C4-2B (cell line): ENCODE results near the gene ECSCR.
"Not testable (repeated sequence)": the region's sequence is repeated elsewhere in the genome, so short reads cannot be mapped to it uniquely, and the experiment has no call there.

ENCODE experiments used
- ZFX ChIP-seq: fragments of 450-650 bp; IDR thresholded peaks from 2 replicates; pipeline ENCODE4 v1.6.1; 2017
- TF ChIP-seq, protein P1 (sequence below): fragments of 450-650 bp; conservative IDR thresholded peaks from 2 replicates; pipeline ENCODE4 v1.5.1; 2017; ENCODE audit warnings: mild to moderate bottlenecking

DNA sequence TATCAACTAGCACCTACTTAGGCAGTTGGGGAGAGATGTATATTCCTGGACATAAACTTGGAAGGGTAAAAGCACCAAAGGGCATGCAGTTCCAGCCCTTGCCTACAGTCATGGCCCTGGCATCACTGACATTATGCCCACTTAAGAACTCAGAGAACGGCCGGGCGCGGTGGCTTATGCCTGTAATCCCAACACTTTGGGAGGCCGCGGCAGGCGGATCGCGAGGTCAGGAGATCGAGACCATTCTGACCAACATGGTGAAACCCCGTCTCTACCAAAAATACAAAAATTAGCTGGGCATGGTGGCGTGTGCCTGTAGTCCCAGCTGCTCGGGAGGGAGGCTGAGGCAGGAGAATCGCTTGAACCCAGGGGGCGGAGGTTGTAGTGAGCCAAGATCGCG, 22.1 kb downstream of the ECSCR start:
- TF ChIP-seq, protein P1, sequence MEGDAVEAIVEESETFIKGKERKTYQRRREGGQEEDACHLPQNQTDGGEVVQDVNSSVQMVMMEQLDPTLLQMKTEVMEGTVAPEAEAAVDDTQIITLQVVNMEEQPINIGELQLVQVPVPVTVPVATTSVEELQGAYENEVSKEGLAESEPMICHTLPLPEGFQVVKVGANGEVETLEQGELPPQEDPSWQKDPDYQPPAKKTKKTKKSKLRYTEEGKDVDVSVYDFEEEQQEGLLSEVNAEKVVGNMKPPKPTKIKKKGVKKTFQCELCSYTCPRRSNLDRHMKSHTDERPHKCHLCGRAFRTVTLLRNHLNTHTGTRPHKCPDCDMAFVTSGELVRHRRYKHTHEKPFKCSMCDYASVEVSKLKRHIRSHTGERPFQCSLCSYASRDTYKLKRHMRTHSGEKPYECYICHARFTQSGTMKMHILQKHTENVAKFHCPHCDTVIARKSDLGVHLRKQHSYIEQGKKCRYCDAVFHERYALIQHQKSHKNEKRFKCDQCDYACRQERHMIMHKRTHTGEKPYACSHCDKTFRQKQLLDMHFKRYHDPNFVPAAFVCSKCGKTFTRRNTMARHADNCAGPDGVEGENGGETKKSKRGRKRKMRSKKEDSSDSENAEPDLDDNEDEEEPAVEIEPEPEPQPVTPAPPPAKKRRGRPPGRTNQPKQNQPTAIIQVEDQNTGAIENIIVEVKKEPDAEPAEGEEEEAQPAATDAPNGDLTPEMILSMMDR: not testable (repeated sequence)
- not testable (repeated sequence) for TF ChIP-seq ZFX
